ENCODE measurements around the gene SLCO3A1. TPM values are rescaled to one million over a fixed set of nuclear protein-coding genes. Genes with fewer than 3 reads are reported as not detected.

Gene SLCO3A1
- total RNA-seq, 4 donors from 2014 or later: 4.4 to 66.2 (median 5.1) TPM

DNA sequence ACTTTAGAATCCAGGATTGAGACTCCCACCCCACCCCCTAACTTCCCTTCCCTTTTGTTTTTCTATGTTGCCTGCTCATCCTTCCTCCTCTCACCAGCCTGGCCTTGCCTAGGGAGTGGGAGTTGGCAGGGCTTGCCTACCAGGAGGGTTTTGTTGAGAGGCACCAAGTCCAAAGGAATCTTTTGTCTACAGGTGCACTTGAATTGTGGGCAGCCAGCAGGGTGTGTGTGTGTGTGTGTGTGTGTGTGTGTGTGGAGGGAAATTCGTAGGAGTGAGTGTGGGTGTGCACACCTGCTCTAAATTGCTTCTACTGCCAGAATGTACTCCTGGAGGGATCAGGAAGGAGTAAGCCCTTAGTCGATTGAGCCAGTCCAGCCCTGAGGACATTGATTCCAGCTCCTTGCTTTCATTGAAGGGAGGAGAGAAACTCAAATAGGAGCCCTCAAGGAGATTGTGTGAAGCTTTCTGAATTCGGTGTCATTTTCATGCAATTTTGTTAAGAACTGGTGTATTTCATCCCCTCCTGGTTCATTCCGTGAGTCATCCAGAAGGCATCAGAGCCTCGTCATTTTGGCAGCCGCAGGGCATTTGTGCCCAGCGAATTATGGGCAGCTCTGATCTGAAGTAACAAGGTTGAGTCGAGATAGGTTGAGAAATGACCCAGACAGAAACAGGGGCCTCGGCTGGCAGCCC, 112.1 kb downstream of the SLCO3A1 start:
- no peaks in the 10 kb centered on the region for H3K36me3 ChIP-seq
- no peak for TF ChIP-seq EP300 (IDR thresholded peaks at IDR 0.05; ENCODE audit: low read depth)
- TF ChIP-seq, protein P1, sequence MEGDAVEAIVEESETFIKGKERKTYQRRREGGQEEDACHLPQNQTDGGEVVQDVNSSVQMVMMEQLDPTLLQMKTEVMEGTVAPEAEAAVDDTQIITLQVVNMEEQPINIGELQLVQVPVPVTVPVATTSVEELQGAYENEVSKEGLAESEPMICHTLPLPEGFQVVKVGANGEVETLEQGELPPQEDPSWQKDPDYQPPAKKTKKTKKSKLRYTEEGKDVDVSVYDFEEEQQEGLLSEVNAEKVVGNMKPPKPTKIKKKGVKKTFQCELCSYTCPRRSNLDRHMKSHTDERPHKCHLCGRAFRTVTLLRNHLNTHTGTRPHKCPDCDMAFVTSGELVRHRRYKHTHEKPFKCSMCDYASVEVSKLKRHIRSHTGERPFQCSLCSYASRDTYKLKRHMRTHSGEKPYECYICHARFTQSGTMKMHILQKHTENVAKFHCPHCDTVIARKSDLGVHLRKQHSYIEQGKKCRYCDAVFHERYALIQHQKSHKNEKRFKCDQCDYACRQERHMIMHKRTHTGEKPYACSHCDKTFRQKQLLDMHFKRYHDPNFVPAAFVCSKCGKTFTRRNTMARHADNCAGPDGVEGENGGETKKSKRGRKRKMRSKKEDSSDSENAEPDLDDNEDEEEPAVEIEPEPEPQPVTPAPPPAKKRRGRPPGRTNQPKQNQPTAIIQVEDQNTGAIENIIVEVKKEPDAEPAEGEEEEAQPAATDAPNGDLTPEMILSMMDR (IDR thresholded peaks at IDR 0.05): no peak
- TF ChIP-seq POLR2AphosphoS5 (IDR thresholded peaks at IDR 0.05): no peak
- no peak for TF ChIP-seq POLR2A (IDR thresholded peaks at IDR 0.05)
- H3K4me3 ChIP-seq: no peak overlapping the region
- no peak for DNase-seq
- no peak overlapping the region for H3K27ac ChIP-seq
- H3K4me1 ChIP-seq: no peaks in the 10 kb centered on the region
- no peaks in the 10 kb centered on the region for H3K27me3 ChIP-seq
- H3K9me3 ChIP-seq: no peaks in the 10 kb centered on the region
- WGBS, 2 donors (ENCODE audit: low coverage in 1 of 2): 77 to 78% methylated on average over 6 to 9 of the region's 9 CpGs
- intact Hi-C loops (cut with DNase I; ENCODE audit: low total_unique reads): no loop called here
- in situ Hi-C loops (cut with MboI; ENCODE audit: low pct_ligation_motif_present in 1 of 4, low pct_unique_long_range_greater_than_20kb in 1 of 4, low sequenced_read_pairs in 3 of 4): loop anchor here in 1 of 4 donors (25.0 kb wide), 1 partner anchor 103 kb away; the partner anchor contains the start of gene SLCO3A1

DNA sequence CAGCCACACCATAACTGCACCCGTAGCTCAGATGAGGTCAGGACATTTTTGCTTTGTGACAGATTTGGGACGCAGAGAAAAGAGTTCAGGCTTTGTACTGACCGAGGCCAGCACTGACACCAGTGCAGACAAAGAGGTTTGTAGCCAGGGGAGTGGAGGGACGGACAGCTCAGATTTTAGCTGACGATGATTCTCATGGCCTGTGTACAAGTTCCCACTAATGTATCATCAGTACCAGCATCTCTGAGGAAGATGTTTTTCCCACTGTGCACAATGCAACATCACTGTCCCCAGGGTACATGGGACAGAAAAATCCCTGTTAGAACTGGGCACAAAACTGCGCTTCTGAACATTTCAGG, 112.7 kb downstream of the SLCO3A1 start:
- Histone ChIP-seq H3K4me3 (no peak overlapping the region), H3K4me1 (no peaks in the 10 kb centered on the region), H3K36me3 (no peaks in the 10 kb centered on the region), H3K9me3 (no peaks in the 10 kb centered on the region), H3K27ac (no peak overlapping the region), H3K27me3 (no peaks in the 10 kb centered on the region)
- WGBS, 2 donors (ENCODE audit: low coverage in 1 of 2): 76% methylated on average over 6 of the region's 6 CpGs; no CpG with 5 or more reads in 1 of the 2 donors
- intact Hi-C loops (cut with DNase I; ENCODE audit: low total_unique reads): no loop called here
- no peak for DNase-seq
- TF ChIP-seq POLR2AphosphoS5 (IDR thresholded peaks at IDR 0.05) (no peak), POLR2A (IDR thresholded peaks at IDR 0.05) (no peak), EP300 (IDR thresholded peaks at IDR 0.05; ENCODE audit: low read depth) (no peak)
- TF ChIP-seq, protein P1 (IDR thresholded peaks at IDR 0.05): no peak
- in situ Hi-C loops (cut with MboI; ENCODE audit: low pct_ligation_motif_present in 1 of 4, low pct_unique_long_range_greater_than_20kb in 1 of 4, low sequenced_read_pairs in 3 of 4): loop anchor here in 1 of 4 donors (25.0 kb wide), 1 partner anchor 104 kb away; the partner anchor contains the start of gene SLCO3A1

DNA sequence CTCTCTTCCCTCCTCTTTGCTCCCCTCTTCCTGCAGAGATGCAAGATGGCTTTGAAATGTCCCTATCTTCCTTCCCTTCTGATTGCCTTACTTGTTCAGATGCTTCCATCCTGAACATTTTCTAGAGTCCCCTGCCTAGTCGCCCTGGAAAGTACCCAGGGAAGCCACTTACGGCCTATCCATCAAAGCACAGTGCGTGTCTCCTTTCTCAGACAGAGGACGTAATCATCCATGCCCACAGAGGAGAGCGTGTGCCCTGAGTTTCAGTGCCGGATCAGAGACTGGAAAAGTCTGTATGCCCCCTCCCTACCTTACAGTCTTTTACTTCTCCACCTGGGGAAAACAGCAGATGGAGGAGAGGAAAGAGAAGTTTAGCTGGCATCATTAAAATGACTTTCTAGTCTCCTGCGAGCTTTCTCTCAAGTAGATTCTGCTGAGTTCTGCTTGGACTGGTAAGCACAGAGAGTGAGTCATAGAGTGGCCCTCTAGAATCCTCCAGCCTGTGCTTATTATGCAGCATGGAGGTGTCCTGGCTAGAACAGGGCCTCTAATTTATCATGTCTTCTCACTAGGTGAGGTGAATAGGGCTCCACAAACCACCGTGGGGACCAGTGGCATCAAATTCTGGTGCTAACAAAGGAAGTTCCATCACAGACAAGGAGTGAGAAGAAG, 114.6 kb downstream of the SLCO3A1 start:
- intact Hi-C loops (cut with DNase I; ENCODE audit: low total_unique reads): no loop called here
- H3K4me1 ChIP-seq: no peaks in the 10 kb centered on the region
- no peak for DNase-seq
- in situ Hi-C loops (cut with MboI; ENCODE audit: low pct_ligation_motif_present in 1 of 4, low pct_unique_long_range_greater_than_20kb in 1 of 4, low sequenced_read_pairs in 3 of 4): loop anchor here in 1 of 4 donors (25.0 kb wide), 1 partner anchor 106 kb away; the partner anchor contains the start of gene SLCO3A1
- no peaks in the 10 kb centered on the region for H3K36me3 ChIP-seq
- 80 to 90% methylated on average over 1 to 8 of the region's 8 CpGs for WGBS, 2 donors (ENCODE audit: low coverage in 1 of 2)
- H3K9me3 ChIP-seq: no peaks in the 10 kb centered on the region
- no peaks in the 10 kb centered on the region for H3K27me3 ChIP-seq
- H3K4me3 ChIP-seq: no peak overlapping the region
- no peak overlapping the region for H3K27ac ChIP-seq
- TF ChIP-seq, protein P1 (IDR thresholded peaks at IDR 0.05): no peak
- no peak for TF ChIP-seq POLR2A (IDR thresholded peaks at IDR 0.05)
- TF ChIP-seq POLR2AphosphoS5 (IDR thresholded peaks at IDR 0.05): no peak
- TF ChIP-seq EP300 (IDR thresholded peaks at IDR 0.05; ENCODE audit: low read depth): no peak

DNA sequence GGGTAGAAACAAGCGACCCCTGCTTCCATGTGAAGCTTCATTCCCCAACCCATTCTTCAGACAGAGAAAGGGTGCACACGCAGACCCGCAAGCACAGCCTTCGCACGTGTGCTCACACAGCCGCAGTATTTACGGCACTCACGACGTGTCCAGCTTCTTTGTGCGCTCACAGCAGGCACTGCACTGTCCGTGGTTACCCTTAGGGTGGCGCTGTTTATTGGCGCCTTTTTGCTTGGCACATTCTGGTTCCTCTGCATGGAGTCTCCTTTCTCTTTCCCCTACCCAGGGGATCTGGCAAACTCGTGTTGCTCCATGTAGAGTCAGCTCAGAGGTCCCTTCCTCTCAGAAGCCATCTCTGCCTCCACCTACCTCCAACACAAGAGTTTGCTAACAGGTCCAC, 115.1 kb downstream of the SLCO3A1 start:
- no peaks in the 10 kb centered on the region for H3K36me3 ChIP-seq

More for the DNA sequence above, 115.1 kb downstream of the SLCO3A1 start:
- no peak overlapping the region for H3K27ac ChIP-seq
- no peaks in the 10 kb centered on the region for H3K27me3 ChIP-seq
- H3K4me1 ChIP-seq: no peaks in the 10 kb centered on the region
- no peaks in the 10 kb centered on the region for H3K9me3 ChIP-seq
- H3K4me3 ChIP-seq: no peak overlapping the region
- in situ Hi-C loops (cut with MboI; ENCODE audit: low pct_ligation_motif_present in 1 of 4, low pct_unique_long_range_greater_than_20kb in 1 of 4, low sequenced_read_pairs in 3 of 4) (loop anchor here in 1 of 4 donors (25.0 kb wide), 1 partner anchor 106 kb away; the partner anchor contains the start of gene SLCO3A1), intact Hi-C loops (cut with DNase I; ENCODE audit: low total_unique reads) (no loop called here)
- DNase-seq: no peak
- 93 to 95% methylated on average over 4 to 14 of the region's 14 CpGs for WGBS, 2 donors (ENCODE audit: low coverage in 1 of 2)
- TF ChIP-seq POLR2A (IDR thresholded peaks at IDR 0.05) (no peak), EP300 (IDR thresholded peaks at IDR 0.05; ENCODE audit: low read depth) (no peak), POLR2AphosphoS5 (IDR thresholded peaks at IDR 0.05) (no peak)
- TF ChIP-seq, protein P1 (IDR thresholded peaks at IDR 0.05): no peak

Measured in transverse colon (tissue), 4 donors.